Renal cortex interstitium (tissue), 11 donors: ENCODE results near the gene FNBP1. TPM values are rescaled to one million over a fixed set of nuclear protein-coding genes. Genes with fewer than 3 reads are reported as not detected.

Experiments used
- DNase-seq, 11 donors: peaks; one replicate each; pipeline ENCODE4 v3.0.0-alpha.2; 2013; ENCODE audit warnings: low read depth in 9 of 11, low spot score in 4 of 11; ENCODE audit errors: extremely low read depth in 1 of 11
- polyA plus RNA-seq, 3 donors: library from polyadenylated mRNA; unstranded; fragments of 120-200 nt; gene quantifications; one replicate each; pipeline ENCODE4 v1.2.1, GENCODE V29; 2013; ENCODE audit not compliant: insufficient read length in 3 of 3

Gene FNBP1
- polyA plus RNA-seq, 3 donors = 48.3 to 48.7 (median 48.3) TPM

- DNase-seq = no peak
Measured at GRCh38 chr9:129858167-129858962, 184.6 kb downstream of the FNBP1 start.

- DNase-seq = no peak
Measured at GRCh38 chr9:129857207-129857606, 185.8 kb downstream of the FNBP1 start.

- no peak for DNase-seq
Measured at GRCh38 chr9:129854588-129855110, 188.3 kb downstream of the FNBP1 start.

GRCh38 chr9:129853614-129854013 is 189.4 kb downstream of the FNBP1 start:
- no peak for DNase-seq

- DNase-seq = no peak
Measured at GRCh38 chr9:129852579-129852978, 190.4 kb downstream of the FNBP1 start.

GRCh38 chr9:129851821-129852220 is 191.2 kb downstream of the FNBP1 start:
- no peak for DNase-seq

GRCh38 chr9:129850821-129851550 is 192.0 kb downstream of the FNBP1 start:
- no peak for DNase-seq

- no peak for DNase-seq
Measured at GRCh38 chr9:129849901-129850300, 193.1 kb downstream of the FNBP1 start.

GRCh38 chr9:129848712-129849441 is 194.1 kb downstream of the FNBP1 start:
- DNase-seq = no peak

GRCh38 chr9:129845373-129845772 is 197.6 kb downstream of the FNBP1 start:
- DNase-seq = no peak

GRCh38 chr9:129841071-129841470 is 201.9 kb downstream of the FNBP1 start:
- no peak for DNase-seq

- no peak for DNase-seq
Measured at GRCh38 chr9:129840034-129840433, 203.0 kb downstream of the FNBP1 start.

GRCh38 chr9:129839324-129840023 is 203.5 kb downstream of the FNBP1 start:
- no peak for DNase-seq

- no peak for DNase-seq
Measured at GRCh38 chr9:129838707-129839259, 204.2 kb downstream of the FNBP1 start.

Other genes with a start within 250 kb of the FNBP1 start
- gene TOR1B, start 240.0 kb downstream of the FNBP1 start, polyA plus RNA-seq = 10 to 100 TPM; 19.4 to 23.9 (median 21.6) TPM
- 10 to 100 TPM; 40.2 to 43.4 (median 41.2) TPM for gene TOR1A, start 219.1 kb downstream of the FNBP1 start, polyA plus RNA-seq
- gene C9orf78, start 207.9 kb downstream of the FNBP1 start, polyA plus RNA-seq = 10 to 100 TPM; 68.4 to 87.6 (median 81.4) TPM
- gene USP20, start 207.7 kb downstream of the FNBP1 start, polyA plus RNA-seq = 10 to 100 TPM; 17.1 to 25.9 (median 21.8) TPM
- 10 to 100 TPM; 56.1 to 57.8 (median 56.2) TPM for gene GPR107, start 10.7 kb upstream of the FNBP1 start, polyA plus RNA-seq
- 10 to 100 TPM; 26.1 to 31.0 (median 28.7) TPM for gene NCS1, start 129.2 kb upstream of the FNBP1 start, polyA plus RNA-seq
- 1 to 10 TPM in 2 of 3 donors, under 1 TPM in 1; 0.76 to 1.6 (median 1.3) TPM for gene HMCN2, start 222.6 kb upstream of the FNBP1 start, polyA plus RNA-seq